ENCODE data around the gene URGCP.
"Not testable (repeated sequence)": the region's sequence is repeated elsewhere in the genome, so short reads cannot be mapped to it uniquely, and the experiment has no call there.

The URGCP gene

GRCh38 chr7:43914795-43915194 lies 8.4 kb upstream of the URGCP start:
- no peak for DNase-seq (ENCODE audit: low read depth in 2 of 2)

- peak in 1 of 2 experiments; percentile 8 for DNase-seq (ENCODE audit: low read depth in 2 of 2)
Measured at GRCh38 chr7:43905956-43906330, 453 bp downstream of the URGCP start.

GRCh38 chr7:43905209-43905946 lies 1.0 kb downstream of the URGCP start:
- DNase-seq (ENCODE audit: low read depth in 2 of 2), result no peak

- DNase-seq (ENCODE audit: low read depth in 2 of 2), result no peak
Measured at GRCh38 chr7:43904533-43905208, 1.7 kb downstream of the URGCP start.

- DNase-seq (ENCODE audit: low read depth in 2 of 2), result no peak
Measured at GRCh38 chr7:43902542-43903054, 3.8 kb downstream of the URGCP start.

GRCh38 chr7:43898571-43898970 lies 7.8 kb downstream of the URGCP start:
- not testable (repeated sequence) for DNase-seq (ENCODE audit: low read depth in 2 of 2)

GRCh38 chr7:43895847-43896415 lies 10.5 kb downstream of the URGCP start:
- DNase-seq (ENCODE audit: low read depth in 2 of 2), result no peak

- DNase-seq (ENCODE audit: low read depth in 2 of 2), result no peak
Measured at GRCh38 chr7:43891069-43891955, 15.1 kb downstream of the URGCP start.

- DNase-seq (ENCODE audit: low read depth in 2 of 2), result no peak
Measured at GRCh38 chr7:43890468-43890867, 15.9 kb downstream of the URGCP start.

GRCh38 chr7:43888993-43889945 lies 17.1 kb downstream of the URGCP start:
- no peak for DNase-seq (ENCODE audit: low read depth in 2 of 2)

- no peak for DNase-seq (ENCODE audit: low read depth in 2 of 2)
Measured at GRCh38 chr7:43884617-43885016, 21.8 kb downstream of the URGCP start.

- DNase-seq (ENCODE audit: low read depth in 2 of 2), result no peak
Measured at GRCh38 chr7:43884209-43884608, 22.2 kb downstream of the URGCP start.

GRCh38 chr7:43880596-43880995 lies 25.8 kb downstream of the URGCP start:
- DNase-seq (ENCODE audit: low read depth in 2 of 2), result no peak

GRCh38 chr7:43879477-43879876 lies 26.9 kb downstream of the URGCP start:
- no peak for DNase-seq (ENCODE audit: low read depth in 2 of 2)

- DNase-seq (ENCODE audit: low read depth in 2 of 2), result no peak
Measured at GRCh38 chr7:43878867-43879266, 27.5 kb downstream of the URGCP start.

- no peak for DNase-seq (ENCODE audit: low read depth in 2 of 2)
Measured at GRCh38 chr7:43877968-43878864, 28.2 kb downstream of the URGCP start.

GRCh38 chr7:43876976-43877745 lies 29.2 kb downstream of the URGCP start:
- no peak for DNase-seq (ENCODE audit: low read depth in 2 of 2)

- DNase-seq (ENCODE audit: low read depth in 2 of 2), result no peak
Measured at GRCh38 chr7:43876241-43876640, 30.2 kb downstream of the URGCP start.

- DNase-seq (ENCODE audit: low read depth in 2 of 2), result peak; percentile 20 to 21
Measured at GRCh38 chr7:43873300-43873699, 33.1 kb downstream of the URGCP start.

Data from fibroblast of skin of left quadriceps (primary cell).